ENCODE measurements around the gene GPR35.
"Not testable (repeated sequence)": the region's sequence is repeated elsewhere in the genome, so short reads cannot be mapped to it uniquely, and the experiment has no call there.

The GPR35 gene

DNA sequence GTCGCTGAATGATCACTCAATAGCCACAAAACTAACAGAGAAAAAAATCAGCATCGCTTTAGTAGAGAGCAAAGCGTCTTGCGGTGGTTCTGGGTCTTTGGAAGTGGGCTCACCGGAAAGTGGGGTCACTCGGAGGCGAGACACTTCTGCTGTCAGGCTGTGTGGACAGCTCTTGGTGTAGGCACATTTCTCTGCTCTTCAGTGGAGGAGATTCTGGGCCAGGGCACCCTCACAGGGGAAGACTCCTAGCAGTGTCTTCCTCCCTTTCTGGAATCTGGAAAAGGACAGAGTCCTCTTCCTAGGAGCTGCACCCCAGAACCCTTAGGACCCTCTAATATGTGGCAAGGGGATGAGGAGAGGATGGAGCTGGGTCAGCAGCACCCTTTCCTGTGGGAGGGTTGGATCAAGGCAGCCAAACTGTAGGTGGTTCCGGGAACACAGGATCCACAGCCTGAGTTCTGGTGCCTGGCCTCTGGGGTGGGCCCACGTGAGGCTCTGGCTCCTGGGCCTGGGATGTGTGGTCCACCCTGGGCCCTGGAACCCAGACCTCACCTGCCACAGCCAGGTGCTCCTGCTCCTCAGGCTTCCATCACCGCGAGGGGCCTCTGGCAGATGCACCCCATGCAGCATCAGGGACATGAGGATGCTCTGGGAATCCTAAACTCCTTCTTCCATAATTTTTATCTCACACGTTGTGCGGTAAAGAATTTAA is 25.1 kb downstream of the GPR35 start:
- no peak for DNase-seq

DNA sequence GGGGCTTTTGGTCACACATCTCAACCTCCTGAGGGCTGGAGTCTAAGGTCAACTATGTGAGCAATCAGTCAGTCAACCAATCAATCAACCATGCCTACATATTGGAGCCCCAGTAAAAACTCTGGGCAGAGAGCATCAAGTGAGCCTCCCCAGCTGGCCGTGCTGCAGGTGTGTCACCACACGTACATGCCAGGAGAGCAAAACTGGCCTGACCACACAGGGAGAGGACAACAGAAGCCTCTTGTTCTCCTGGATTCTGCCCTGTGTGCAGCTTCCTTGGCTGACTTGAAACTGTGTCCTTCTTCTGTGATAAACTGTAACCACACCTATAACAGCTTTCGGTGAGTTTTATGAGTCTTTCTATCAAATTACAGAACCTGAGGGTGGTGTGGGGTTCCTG is 25.9 kb downstream of the GPR35 start:
- DNase-seq: no peak

DNA sequence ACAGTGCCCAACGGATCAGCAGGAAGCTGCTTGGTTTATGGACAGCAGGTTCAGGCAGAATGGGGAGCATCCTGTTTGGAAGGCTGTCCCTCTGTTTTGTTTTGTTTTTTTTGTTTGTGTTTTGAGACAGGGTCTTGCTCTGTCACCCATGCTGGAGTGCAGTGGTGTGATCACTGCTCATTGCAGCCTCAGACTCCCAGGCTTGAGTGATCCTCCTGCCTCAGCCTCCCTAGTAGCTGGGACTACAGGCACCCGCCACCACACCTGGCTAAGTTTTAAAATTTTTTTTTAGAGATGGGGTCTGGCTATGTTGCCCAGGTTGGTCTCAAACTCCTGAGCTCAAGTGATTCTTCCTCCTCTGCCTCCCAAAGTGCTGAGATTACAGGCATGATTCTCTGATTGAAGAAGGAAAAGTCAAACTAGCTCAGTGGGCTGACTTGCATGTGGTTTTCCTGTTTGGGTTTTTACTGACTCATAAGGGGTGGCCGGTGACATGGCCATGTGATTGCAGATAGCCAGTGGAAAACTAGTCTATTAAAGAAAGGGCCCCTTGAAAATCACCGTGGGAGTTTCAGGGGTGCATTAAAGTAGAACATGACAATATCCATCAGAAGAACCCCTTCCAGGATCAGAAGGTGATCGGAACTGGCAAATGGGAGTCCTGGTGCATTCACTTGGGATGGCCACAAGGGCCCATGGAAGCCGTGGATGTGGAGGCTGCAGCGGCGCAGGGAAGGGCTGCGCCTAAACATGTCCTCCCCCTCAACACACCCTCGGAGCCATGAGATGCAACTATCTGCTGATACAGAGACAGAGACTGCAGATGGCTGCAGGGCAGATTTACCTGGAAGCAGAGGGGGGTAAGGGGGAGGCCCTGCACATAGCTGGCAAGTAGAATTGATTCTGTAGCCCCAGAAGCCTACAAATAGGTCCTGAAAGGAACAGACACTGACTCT is 30.9 kb downstream of the GPR35 start:
- no peak for DNase-seq

DNA sequence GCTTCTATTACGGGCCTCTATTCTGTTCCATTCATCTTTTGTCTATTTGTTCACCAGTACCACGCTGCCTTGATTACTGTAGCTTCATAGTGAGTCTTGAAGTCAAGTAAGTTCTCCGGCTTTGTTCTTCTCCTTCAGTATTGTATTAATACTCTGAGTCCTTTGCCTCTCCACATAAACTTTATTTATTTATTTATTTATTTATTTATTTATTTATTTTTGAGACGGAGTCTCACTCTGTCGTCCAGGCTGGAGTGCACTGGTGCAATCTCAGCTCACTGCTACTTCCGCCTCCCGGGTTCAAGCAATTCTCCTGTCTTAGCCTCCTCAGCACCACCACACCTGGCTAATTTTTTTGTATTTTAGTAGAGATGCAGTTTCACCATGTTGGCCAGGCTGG is 34.6 kb downstream of the GPR35 start:
- not testable (repeated sequence) for DNase-seq

DNA sequence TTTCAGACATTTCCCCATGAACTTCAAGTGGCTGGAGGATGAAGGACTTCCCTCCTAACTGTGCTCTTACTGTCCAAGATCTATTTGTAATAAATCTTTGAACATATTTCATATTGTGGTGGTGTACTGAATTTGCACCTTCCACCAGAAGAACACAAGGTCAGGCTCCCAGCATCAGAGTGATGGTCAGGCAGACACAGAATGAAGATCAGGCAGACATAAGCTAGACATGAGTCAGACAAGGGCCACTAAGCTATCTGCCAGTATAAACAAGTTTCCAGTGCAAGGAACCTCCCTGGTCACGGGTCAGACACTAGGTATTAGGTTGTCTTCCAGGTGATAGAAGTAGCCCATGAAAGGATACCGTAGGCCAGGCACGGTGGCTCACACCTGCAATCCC is 37.4 kb downstream of the GPR35 start:
- no peak for DNase-seq

DNA sequence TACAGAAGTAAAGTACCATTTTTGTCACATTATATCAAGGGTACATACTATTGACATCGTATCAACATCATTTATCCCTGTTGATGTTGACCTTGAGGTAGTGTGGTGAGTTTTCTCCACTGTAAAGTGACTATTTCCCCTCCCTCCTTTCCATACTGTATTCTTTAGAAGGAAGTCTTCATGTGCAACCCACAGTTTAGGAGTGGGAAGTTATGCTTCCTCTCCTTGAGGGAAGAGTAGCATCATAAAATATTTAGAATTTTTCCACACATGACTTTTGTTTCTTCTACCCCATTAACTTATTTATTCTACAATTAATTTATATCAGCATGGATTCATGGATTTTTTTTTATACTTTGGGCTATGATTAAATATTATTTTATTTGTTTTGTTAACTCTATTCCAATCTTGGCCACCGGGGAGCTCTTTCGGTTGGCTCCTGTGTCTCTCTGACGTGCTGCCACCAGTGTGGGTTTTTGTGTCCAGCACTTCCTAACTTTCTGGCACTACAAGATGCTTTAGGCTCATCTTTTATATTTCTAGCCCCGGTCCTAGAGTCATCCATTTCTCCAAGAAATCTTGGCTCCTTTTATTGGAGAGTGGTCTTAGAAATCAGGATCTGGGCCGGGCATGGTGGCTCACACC is 38.4 kb downstream of the GPR35 start:
- DNase-seq: no peak

DNA sequence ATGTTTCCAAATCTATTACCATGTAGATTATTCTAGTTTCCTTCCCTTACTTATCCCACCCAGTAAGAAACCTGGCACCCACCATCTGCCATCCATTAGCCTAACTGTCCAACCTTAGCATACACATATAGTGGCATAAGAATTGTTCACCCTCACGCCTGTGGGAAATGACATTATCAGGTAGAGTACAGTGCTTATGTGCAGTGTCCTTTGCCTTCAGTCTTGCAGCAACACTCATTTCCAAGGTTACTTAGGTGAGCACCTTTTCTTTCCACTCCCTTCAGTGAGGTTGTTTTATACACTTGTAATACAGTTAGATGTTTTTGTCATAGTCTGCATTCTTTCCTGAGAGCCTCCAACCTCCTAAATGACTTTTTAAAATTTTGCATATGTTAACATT is 39.3 kb downstream of the GPR35 start:
- no peak for DNase-seq

DNA sequence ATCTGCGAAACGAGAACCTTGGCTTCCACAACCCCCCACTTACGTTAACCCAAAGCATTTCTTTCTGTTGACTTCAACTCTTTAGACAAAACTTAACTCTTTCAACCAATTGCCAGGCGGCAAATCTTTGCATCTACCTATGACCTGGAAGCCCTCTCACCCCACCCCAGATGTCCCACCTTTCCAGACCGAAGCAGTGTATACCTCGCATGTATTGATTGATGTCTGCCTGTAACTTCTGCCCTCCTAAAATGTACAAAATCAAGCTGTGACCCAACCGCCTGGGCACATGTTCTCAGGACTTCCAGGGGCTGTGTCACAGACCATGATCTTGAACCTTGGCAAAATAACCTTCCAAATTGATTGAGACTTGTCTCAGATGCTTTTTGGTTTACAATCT is 45.1 kb downstream of the GPR35 start:
- DNase-seq: no peak

DNA sequence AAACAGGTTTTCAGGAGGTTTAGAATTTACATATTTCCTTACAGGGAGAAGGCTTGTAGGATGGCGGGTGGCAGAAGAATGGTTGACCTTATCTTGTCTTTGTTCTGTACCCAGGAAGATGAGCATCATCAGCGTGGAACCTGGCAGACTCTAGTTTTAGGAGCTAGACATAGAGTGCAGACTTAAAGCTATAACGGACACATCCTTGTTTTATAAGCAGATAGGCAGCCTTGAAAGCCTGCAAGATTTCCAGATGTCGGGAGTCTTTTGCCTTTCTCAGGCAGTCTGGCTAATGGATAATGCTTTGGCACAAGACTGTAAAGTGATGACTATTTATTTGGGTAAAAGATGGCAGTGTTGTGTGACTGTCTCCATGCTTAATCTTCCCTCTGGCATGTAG is 45.7 kb downstream of the GPR35 start:
- no peak for DNase-seq

DNA sequence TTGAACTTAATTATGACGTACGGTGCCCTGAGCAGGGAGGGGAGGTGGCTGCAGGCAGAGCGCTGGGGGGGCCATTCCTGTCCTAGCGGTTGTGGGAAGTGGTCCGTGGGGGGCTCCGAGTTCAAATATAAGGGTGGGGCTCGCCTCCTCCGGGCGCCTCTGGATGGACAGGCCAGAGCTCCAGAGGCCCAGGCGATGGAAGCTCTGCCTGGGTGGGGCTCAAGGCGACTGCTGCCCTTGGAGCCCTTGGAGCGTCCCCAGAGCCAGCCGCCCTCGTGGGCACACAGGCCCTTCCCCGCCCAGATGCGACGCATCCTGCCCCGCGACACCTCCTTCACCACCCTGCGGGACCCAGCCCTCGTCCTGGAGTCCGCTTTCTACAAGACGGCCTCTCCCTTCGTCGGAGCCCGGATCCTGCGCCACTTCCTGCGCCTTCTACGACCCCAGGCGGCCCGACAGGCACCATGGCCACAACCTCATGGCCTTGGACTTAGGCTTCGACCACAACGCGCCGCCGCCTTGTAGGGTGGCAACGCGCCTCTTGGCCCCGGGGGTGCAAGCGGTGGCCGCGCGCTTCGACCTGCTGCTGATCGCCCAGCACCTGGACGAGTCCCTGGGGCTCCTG is 46.9 kb downstream of the GPR35 start:
- DNase-seq: no peak

DNA sequence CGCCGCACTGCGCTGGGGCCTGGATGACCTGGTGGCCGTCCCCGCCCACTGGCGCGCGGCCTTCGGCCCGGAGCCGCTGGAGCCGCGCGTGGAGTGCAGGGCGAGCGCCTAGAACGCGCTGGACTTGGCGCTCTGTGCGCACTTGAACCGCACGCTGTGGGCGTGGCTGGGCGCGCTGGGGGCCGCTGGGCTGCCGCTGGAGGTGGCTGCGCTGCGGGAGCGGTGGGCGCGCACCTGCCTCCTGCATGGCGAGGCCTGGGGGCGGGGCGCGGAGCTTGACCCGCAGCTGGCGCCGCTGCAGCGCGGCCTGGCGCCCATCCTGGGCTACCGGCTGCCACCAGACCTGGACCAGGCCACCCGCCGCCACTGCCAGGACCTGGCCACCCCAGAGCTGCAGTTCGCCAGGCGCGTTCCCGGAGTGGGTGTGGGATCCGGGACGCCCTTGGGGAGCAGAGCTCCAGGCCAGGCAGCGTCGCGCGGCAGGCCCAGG is 47.5 kb downstream of the GPR35 start:
- DNase-seq: no peak

DNA sequence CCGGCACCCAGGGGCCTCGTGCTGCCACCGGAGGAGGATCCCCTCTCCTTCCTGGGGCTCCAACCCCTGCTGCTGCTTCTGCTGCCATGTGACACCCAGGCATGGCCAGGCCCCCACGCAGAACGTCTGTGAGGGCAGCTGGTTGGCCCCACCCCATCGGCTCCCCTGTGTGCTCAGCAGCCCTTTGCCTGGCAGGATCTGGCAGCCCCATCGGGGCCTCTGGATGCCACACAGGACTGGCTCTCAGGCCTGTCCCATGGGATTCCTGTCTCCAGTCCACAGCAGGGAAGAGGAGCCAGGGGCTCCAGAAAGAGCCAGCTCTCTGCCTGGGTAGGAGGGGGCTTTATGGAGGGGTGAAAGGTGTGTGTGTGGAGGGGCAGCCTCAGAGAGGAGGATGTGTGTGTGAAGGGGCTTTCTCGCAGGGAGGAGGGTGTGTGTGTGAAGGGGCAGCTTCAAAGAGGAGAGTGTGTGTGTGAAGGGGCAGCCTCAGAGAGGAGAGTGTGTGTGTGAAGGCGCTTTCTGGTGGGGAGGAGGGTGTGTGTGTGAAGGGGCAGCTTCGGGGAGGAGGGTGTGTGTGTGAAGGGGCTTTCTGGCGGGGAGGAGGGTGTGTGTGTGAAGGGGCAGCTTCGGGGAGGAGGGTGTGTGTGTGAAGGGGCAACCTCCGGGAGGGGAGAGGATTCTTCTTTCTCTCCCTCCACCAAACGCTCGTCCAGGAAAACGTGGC is 49.3 kb downstream of the GPR35 start:
- DNase-seq: not testable (repeated sequence)

DNA sequence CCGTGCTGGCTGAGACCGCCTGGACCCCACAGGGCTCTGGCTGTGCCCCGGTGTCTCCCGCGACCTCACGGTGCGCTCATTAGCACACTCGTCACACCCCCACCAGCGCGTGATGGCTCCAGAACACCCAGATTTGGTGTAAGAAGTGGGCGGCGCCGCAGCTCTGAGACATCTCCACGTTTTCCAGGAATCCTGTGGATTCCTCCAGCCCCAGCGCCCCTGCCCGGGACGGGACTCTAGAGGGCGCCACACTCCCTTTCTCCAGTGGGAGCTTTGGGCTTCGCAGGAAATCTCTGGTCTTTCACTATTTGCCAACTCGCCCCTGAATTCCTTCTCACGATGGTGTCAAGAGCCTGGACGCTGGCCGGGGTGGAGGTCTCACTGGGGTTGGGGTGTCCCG is 50.1 kb downstream of the GPR35 start:
- not testable (repeated sequence) for DNase-seq

DNA sequence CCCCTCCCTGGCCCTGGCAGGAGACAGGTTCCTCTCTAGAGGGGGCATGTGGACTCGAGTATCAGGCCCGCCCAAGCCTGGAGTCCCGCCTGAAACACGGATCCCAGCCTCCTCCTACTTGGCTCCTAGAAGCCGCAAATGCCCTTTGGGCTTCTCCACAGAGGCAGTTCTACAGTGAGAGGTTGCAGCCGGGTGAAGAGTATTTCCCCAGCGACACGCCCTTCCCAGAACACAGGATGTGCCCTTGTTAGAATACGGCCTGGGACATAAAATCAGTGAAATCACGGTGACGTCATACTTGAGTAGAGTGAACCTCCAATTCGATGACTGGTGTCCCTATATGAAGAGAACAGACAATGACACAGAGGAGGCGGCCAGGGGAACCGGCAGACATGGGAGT is 52.8 kb downstream of the GPR35 start:
- not testable (repeated sequence) for DNase-seq

DNA sequence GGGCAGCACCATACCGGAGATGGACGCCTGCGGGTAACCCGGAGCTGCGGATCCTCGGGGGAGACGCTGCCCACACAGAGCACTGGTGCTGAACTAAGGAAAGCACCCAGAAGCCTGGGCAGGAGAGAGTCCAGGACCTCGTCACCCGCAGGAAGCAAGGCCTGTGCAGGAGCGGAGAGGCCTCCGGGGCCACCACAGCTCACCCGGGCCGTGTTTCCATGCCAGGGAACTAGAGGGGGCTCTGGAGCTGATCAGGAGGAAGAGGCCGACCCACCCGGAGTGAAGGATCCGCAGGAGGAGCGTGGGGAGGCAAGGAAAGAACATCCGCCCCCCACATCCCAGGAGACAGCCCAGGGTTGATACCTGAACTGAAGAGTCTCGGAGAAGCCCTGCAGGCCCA is 53.6 kb downstream of the GPR35 start:
- not testable (repeated sequence) for DNase-seq

DNA sequence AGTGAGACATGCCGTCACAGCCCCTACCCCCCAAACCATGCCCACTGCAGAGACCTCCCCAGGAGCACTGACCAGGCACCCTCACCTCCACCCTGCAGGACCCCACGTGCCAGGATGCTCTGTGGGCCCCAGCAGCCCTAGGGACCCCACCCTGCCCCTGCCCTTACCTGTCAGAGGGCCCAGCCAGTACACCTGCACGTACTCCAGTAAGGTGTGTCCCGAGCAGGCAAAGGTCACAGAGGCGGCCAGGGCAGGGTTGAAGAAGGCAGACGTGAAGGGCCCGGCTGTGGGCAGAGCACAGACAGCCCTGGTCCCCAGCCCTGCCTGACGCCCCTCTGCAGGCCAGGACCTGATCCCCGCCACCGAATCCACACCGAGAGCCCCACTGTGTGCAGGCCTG is 54.9 kb downstream of the GPR35 start:
- DNase-seq: not testable (repeated sequence)

Data from amygdala (tissue), 56 donors.